LNCAP (cell line): ENCODE results near the gene PSRC1.

ENCODE experiments used
- TF ChIP-seq, protein P1 (sequence below): fragments of 450-650 bp; IDR thresholded peaks from 2 replicates; pipeline ENCODE4 v1.5.1; 2017; ENCODE audit warnings: mild to moderate bottlenecking

Gene PSRC1

DNA sequence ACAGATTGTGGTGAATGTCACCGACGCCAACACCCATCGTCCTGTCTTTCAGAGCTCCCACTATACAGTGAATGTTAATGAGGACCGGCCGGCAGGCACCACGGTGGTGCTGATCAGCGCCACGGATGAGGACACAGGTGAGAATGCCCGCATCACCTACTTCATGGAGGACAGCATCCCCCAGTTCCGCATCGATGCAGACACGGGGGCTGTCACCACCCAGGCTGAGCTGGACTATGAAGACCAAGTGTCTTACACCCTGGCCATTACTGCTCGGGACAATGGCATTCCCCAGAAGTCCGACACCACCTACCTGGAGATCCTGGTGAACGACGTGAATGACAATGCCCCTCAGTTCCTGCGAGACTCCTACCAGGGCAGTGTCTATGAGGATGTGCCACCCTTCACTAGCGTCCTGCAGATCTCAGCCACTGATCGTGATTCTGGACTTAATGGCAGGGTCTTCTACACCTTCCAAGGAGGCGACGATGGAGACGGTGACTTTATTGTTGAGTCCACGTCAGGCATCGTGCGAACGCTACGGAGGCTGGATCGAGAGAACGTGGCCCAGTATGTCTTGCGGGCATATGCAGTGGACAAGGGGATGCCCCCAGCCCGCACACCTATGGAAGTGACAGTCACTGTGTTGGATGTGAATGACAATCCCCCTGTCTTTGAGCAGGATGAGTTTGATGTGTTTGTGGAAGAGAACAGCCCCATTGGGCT, 30.6 kb downstream of the PSRC1 start:
- TF ChIP-seq, protein P1, sequence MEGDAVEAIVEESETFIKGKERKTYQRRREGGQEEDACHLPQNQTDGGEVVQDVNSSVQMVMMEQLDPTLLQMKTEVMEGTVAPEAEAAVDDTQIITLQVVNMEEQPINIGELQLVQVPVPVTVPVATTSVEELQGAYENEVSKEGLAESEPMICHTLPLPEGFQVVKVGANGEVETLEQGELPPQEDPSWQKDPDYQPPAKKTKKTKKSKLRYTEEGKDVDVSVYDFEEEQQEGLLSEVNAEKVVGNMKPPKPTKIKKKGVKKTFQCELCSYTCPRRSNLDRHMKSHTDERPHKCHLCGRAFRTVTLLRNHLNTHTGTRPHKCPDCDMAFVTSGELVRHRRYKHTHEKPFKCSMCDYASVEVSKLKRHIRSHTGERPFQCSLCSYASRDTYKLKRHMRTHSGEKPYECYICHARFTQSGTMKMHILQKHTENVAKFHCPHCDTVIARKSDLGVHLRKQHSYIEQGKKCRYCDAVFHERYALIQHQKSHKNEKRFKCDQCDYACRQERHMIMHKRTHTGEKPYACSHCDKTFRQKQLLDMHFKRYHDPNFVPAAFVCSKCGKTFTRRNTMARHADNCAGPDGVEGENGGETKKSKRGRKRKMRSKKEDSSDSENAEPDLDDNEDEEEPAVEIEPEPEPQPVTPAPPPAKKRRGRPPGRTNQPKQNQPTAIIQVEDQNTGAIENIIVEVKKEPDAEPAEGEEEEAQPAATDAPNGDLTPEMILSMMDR: no peak

DNA sequence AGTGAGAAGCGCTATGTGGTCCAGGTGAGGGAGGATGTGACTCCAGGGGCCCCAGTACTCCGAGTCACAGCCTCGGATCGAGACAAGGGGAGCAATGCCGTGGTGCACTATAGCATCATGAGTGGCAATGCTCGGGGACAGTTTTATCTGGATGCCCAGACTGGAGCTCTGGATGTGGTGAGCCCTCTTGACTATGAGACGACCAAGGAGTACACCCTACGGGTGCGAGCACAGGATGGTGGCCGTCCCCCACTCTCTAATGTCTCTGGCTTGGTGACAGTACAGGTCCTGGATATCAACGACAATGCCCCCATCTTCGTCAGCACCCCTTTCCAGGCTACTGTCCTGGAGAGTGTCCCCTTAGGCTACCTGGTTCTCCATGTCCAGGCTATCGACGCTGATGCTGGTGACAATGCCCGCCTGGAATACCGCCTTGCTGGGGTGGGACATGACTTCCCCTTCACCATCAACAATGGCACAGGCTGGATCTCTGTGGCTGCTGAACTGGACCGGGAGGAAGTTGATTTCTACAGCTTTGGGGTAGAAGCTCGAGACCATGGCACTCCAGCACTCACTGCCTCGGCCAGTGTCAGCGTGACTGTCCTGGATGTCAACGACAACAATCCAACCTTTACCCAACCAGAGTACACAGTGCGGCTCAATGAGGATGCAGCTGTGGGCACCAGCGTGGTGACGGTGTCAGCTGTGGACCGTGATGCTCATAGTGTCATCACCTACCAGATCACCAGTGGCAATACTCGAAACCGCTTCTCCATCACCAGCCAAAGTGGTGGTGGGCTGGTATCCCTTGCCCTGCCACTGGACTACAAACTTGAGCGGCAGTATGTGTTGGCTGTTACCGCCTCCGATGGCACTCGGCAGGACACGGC, 31.4 kb downstream of the PSRC1 start:
- TF ChIP-seq, protein P1: no peak

DNA sequence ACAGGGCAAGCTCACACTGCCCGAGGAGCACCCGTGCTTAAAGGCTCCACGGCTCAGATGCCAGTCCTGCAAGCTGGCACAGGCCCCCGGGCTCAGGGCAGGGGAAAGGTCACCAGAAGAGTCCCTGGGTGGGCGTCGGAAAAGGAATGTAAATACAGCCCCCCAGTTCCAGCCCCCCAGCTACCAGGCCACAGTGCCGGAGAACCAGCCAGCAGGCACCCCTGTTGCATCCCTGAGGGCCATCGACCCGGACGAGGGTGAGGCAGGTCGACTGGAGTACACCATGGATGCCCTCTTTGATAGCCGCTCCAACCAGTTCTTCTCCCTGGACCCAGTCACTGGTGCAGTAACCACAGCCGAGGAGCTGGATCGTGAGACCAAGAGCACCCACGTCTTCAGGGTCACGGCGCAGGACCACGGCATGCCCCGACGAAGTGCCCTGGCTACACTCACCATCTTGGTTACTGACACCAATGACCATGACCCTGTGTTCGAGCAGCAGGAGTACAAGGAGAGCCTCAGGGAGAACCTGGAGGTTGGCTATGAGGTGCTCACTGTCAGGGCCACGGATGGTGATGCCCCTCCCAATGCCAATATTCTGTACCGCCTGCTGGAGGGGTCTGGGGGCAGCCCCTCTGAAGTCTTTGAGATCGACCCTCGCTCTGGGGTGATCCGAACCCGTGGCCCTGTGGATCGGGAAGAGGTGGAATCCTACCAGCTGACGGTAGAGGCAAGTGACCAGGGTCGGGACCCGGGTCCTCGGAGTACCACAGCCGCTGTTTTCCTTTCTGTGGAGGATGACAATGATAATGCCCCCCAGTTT, 32.3 kb downstream of the PSRC1 start:
- TF ChIP-seq, protein P1: no peak

DNA sequence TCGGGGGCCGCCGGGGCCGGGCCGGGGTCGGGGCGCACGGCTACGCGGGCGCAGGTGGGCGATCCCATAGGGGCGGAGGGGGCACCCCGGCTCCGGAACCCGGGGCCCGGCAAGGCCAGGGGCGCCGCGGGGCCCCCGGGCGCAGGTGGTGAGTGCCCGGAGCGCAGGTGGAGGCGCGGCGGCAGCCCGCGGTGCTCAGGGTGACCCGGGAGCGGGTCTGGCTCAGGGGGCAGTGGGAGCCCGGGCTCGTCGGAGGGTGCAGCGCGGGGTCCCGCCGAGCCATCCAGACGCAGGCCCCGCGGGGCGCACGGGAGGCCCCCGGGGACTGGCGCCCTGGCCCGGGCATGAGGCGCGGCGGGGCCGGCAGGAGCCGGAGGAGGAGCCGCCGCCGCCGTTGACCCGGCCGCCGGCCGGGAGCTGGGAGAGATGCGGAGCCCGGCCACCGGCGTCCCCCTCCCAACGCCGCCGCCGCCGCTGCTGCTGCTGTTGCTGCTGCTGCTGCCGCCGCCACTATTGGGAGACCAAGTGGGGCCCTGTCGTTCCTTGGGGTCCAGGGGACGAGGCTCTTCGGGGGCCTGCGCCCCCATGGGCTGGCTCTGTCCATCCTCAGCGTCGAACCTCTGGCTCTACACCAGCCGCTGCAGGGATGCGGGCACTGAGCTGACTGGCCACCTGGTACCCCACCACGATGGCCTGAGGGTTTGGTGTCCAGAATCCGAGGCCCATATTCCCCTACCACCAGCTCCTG, 33.1 kb downstream of the PSRC1 start:
- TF ChIP-seq, protein P1: no peak

DNA sequence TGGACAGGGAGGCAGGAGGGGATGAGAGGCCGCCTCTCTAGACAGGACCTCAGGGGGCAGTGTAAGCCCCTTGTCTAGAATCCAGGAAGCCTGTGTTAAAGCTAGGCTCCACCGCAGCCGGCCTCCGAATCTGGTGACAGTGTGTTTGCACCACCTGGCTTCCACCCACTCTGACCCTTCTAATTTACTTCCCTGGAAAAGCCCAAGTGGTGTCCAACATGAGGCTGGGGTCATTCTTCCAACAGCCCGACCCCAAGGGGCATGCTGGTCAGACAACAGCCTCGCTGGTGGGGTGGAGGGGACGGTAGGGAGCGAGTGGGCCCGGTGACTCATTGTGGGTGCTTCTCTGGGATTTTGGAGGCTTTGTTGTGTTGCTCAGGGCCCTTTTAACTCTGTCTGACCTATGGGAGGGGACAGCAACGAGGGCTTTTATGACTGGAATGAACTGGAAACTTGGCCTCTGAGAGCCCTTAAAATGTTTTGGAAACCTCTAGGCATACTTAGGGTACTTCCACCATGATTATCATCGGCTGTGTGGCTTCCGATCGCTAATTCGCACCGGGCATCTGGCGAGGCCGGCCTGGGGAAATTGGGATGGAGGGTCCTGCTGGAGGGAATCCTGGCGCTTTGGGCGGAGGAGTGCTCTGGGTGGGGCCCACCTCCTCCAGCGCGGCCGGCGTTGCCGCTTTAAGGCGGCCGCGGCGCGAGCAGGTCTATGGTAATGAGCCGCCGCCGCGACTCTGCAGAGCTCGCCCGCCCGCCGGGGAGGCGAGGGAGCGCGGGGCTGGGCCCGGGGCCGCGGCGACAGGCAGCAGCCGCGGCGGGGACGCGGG, 33.9 kb downstream of the PSRC1 start, which contains the start of gene CELSR2:
Gene CELSR2, plus strand, starts transcription at position 743 of the 833 bp plus-strand sequence. CDS start 541 bp downstream, outside the sequence.
- TF ChIP-seq, protein P1: no peak

DNA sequence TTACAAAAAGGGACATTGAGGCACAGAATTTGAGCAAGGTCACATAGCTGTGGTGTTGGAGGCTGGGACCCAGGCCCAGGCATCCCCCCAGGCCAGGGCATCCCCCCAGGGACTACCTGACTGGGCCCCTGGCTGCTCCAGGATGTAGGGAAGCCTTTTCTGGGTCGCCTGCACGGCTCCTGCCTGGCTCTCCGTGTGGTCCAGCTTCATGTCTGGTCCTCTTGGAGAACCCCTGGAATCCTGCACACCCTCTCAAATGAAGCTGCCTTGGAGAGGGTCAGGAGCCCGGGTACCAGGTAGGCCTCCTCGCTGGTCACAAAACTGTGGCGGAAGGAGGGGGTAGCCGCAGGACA, 34.5 kb downstream of the PSRC1 start:
- TF ChIP-seq, protein P1: no peak
